Brain microvascular endothelial cell (primary cell): ENCODE data around the gene BRSK2.

Experiments used
- DNase-seq: peaks from one replicate; pipeline ENCODE4 v3.0.0-alpha.2; 2020
- H3K27ac ChIP-seq: fragments of 250-450 bp; sonication (Bioruptor Pico); 2 replicates; pipeline ENCODE4 v1.5.1; 2020; ENCODE audit warnings: mild to moderate bottlenecking, moderate library complexity
- H3K27me3 ChIP-seq: fragments of 250-450 bp; sonication (Bioruptor Pico); replicated peaks from 2 replicates; pipeline ENCODE4 v1.5.1; 2020; ENCODE audit warnings: mild to moderate bottlenecking
- H3K36me3 ChIP-seq: fragments of 250-450 bp; sonication (Bioruptor Pico); replicated peaks from 2 replicates; pipeline ENCODE4 v1.5.1; 2020; ENCODE audit warnings: mild to moderate bottlenecking
- H3K4me3 ChIP-seq: 2 replicates; pipeline ENCODE4 v1.5.1; 2011; ENCODE audit warnings: low read depth, mild to moderate bottlenecking, control low read depth, low read length, moderate library complexity
- CTCF ChIP-seq: IDR thresholded peaks from 2 replicates; pipeline ENCODE4 v1.5.1; 2011; ENCODE audit warnings: low read depth, mild to moderate bottlenecking, moderate library complexity, low read length, control low read depth, inconsistent platforms; ENCODE audit errors: missing control alignments
- in situ Hi-C: cut with HindIII; loops from 2 replicates; pipeline ENCODE4 v1.10.0; 2017; ENCODE audit warnings: low sequenced_read_pairs, low pct_ligation_motif_present

Gene BRSK2

DNA sequence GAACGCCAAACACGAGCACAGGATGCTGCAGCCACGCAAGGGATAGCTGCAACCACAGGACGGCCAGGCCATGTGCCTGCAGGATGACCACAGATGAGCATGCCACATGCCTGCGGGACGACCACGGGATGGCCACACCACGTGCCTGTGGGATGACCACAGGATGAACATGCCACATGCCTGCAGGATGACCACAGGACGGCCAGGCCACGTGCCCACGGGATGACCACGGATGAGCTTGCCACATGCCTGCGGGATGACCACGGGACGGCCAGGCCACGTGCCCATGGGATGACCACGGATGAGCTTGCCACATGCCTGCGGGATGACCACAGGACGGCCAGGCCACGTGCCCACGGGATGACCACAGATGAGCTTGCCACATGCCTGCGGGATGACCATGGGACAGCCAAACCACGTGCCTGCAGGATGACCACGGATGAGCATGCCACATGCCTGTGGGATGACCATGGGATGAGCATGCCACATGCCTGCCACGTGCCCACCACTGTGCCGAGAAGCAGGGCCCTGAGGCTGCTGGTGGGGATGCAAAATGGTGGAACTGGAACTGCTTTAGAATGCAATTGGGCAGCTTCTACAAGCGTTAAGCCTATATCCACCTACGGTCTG lies 109.6 kb downstream of the BRSK2 start:
- no peak for DNase-seq
- in situ Hi-C loops: no loop called here
- TF ChIP-seq CTCF: no peak
- Histone ChIP-seq H3K27ac (no peak overlapping the region), H3K27me3 (no peaks in the 10 kb centered on the region), H3K4me3 (no peak overlapping the region), H3K36me3 (no peaks in the 10 kb centered on the region)

DNA sequence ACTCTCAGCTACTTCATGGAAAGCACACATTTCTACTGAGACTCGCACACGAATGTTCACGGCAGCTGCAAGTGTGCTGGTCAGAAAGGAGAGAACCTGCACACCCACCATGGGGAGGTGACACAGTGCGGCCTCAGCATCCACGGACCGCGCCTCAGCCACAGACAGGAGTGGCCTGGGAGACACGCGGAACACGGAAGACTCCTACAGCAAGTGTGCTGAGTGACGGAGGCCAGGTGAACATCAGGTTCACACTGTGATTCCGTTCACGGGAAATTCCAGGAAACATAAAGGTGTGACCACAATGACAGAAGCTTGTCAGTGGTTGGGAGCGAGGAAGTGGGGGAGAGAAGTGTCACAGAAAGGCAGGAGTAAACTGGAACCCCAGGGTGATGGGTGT lies 110.2 kb downstream of the BRSK2 start:
- Histone ChIP-seq H3K27me3 (no peaks in the 10 kb centered on the region), H3K36me3 (no peaks in the 10 kb centered on the region), H3K4me3 (no peak overlapping the region), H3K27ac (no peak overlapping the region)
- DNase-seq: no peak
- no peak for TF ChIP-seq CTCF
- in situ Hi-C loops: no loop called here

GRCh38 chr11:1500466-1501420 lies 111.0 kb downstream of the BRSK2 start:
- DNase-seq: no peak
- no peak for TF ChIP-seq CTCF
- in situ Hi-C loops: no loop called here
- Histone ChIP-seq H3K27ac (no peak overlapping the region), H3K27me3 (no peaks in the 10 kb centered on the region), H3K4me3 (no peak overlapping the region), H3K36me3 (no peaks in the 10 kb centered on the region)

DNA sequence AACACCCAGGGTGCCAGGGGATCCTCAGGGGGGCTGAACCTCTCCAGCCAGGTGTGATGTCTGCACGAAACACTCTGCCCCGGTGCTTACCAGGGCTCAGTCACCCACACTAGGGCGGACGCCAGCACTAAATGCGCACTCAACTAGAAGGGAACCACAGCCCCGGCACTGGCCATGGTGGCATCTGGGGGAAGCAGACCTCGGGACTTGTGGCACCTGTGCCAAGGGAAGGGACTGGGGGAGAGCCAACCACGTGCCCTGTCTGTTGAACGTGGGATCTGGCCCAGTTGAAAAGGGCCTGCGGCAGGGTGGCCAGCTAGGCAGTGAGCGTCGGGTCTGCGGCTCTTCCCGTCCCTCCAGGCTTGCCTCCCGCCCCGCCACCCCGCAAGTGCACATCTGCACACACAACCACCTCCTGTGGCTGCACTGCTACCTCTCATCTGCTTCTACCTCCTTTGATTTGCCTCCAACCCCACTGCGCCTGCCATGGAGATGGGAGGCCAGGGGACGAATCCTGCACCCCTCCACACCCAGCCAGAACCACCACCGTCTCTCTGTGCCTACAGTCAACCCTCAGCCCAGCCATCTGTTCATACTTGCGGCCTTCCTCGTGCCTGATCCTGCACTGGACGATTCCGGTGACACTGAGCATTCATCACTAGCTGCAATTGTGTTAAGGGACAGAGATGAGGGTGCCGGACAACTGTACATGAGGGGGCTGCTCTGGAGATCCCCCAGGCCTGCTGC lies 111.9 kb downstream of the BRSK2 start:
- TF ChIP-seq CTCF: no peak
- Histone ChIP-seq H3K27ac (no peak overlapping the region), H3K36me3 (no peaks in the 10 kb centered on the region), H3K27me3 (no peaks in the 10 kb centered on the region), H3K4me3 (no peak overlapping the region)
- in situ Hi-C loops: no loop called here
- no peak for DNase-seq

DNA sequence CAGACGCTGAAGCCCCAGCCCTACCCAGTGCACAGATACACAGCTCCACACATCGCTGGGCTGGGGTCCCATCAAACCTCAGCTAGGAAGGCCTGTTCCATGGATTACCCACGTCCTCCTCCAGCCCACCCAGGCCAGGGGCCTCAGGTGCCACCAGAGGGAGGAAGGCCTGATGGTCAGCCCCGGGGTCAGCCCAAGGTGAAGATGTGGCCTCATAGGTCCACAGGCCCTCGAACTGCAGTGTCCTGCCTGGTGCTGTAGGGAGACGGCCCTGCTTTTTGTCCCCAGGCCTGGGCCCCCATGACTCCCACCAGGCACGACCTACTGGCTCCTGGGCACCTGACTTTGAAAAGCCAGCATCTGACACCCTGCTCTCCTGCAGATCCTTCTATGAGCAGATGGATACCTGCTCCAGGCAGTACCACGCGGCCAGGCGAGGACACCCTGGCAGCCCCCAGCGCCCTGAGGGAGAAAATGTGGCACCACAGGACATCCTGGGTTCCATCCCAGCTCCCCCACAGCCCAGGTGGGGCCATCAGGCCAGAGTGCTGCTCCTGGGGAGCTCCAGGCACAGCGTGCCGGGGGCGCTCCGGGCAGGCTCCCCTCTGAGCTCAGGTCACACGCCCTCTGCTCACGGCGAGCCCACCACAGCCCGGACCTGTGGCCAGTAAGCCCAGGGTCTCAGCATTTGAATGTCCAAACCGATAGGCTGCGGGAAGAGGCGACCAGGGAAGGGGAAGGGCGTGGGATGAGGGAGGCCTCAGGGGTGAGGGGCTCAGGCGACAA lies 112.6 kb downstream of the BRSK2 start:
- in situ Hi-C loops: no loop called here
- no peak overlapping the region for H3K4me3 ChIP-seq
- no peak for TF ChIP-seq CTCF

More for the DNA sequence above, 112.6 kb downstream of the BRSK2 start:
- H3K27me3 ChIP-seq: no peaks in the 10 kb centered on the region
- no peak overlapping the region for H3K27ac ChIP-seq
- no peaks in the 10 kb centered on the region for H3K36me3 ChIP-seq
- DNase-seq: no peak
